OCI-LY3 (cell line): ENCODE data around the gene KIAA0930.

Source experiments
- H2AFZ ChIP-seq: fragments of 200-600, 300-600 bp; shearing (Covaris generic); 2 replicates; pipeline ENCODE4 v1.6.0; 2014; ENCODE audit warnings: antibody characterized with exemption, low read depth, low read length
- H3K27ac ChIP-seq: fragments of 200-600, 300-600 bp; sonication (generic); 2 replicates; pipeline ENCODE4 v1.5.1; 2014; ENCODE audit warnings: mild to moderate bottlenecking, low read length, moderate library complexity, mixed read lengths
- H3K27me3 ChIP-seq: fragments of 200-600, 300-600 bp; sonication (generic); 2 replicates; pipeline ENCODE4 v1.6.1; 2014; ENCODE audit warnings: low read depth, low read length, mixed read lengths
- H3K36me3 ChIP-seq: fragments of 200-600, 300-600 bp; sonication (generic); replicated peaks from 2 replicates; pipeline ENCODE3; 2014; ENCODE audit warnings: low read depth, low read length, mixed read lengths
- H3K4me1 ChIP-seq: fragments of 300-600, 200-600 bp; sonication (generic); 2 replicates; pipeline ENCODE4 v1.6.1; 2014; ENCODE audit warnings: low read length, mixed read lengths
- H3K4me2 ChIP-seq: fragments of 200-600, 300-600 bp; sonication (generic); 2 replicates; pipeline ENCODE4 v1.6.1; 2014; ENCODE audit warnings: low read length, mixed read lengths
- H3K4me3 ChIP-seq: fragments of 300-600, 200-600 bp; sonication (generic); 2 replicates; pipeline ENCODE4 v1.5.1; 2014; ENCODE audit warnings: antibody characterized with exemption, mild to moderate bottlenecking, low read length, moderate library complexity
- H3K79me2 ChIP-seq: fragments of 300-600, 200-600 bp; shearing (Covaris generic); 2 replicates; pipeline ENCODE4 v1.6.1; 2014; ENCODE audit warnings: mild to moderate bottlenecking, low read length, mixed read lengths
- H3K9ac ChIP-seq: fragments of 300-600, 200-600 bp; shearing (Covaris generic); 2 replicates; pipeline ENCODE4 v1.6.0; 2014; ENCODE audit warnings: mild to moderate bottlenecking, low read length, moderate library complexity
- H3K9me3 ChIP-seq: fragments of 200-600, 300-600 bp; shearing (Covaris generic); 2 replicates; pipeline ENCODE4 v1.6.1; 2014; ENCODE audit warnings: low read length, mixed read lengths; ENCODE audit not compliant: insufficient read depth
- H4K20me1 ChIP-seq: fragments of 200-600, 300-600 bp; sonication (generic); 2 replicates; pipeline ENCODE4 v1.6.1; 2016; ENCODE audit warnings: low read length, mixed read lengths; ENCODE audit not compliant: insufficient read depth
- CTCF ChIP-seq: fragments of 200-600, 300-600 bp; sonication (generic); IDR thresholded peaks from 2 replicates; pipeline ENCODE4 v1.5.1; 2014; ENCODE audit warnings: antibody characterized with exemption, low read length, low read depth
- EZH2phosphoT487 ChIP-seq: fragments of 200-600 bp; shearing (Covaris generic); IDR thresholded peaks from 2 replicates; pipeline ENCODE4 v1.6.1; 2018; ENCODE audit warnings: antibody characterized with exemption, mixed run types, low read depth

KIAA0930 gene

GRCh38 chr22:45224988-45225731, 15.5 kb downstream of the KIAA0930 start:
- no peak for TF ChIP-seq CTCF
- no peak for TF ChIP-seq EZH2phosphoT487
- H3K36me3 ChIP-seq: no peaks in the 10 kb centered on the region
- H3K9ac ChIP-seq: no peak overlapping the region
- H3K4me2 ChIP-seq: no peak overlapping the region
- no peak overlapping the region for H2AFZ ChIP-seq
- no peaks in the 10 kb centered on the region for H3K9me3 ChIP-seq
- H3K4me3 ChIP-seq: no peak overlapping the region
- 0 out of 2 replicates have a peak, but pooled peaks cover 3% of the 10 kb centered on the region for H3K4me1 ChIP-seq
- no peaks in the 10 kb centered on the region for H3K79me2 ChIP-seq
- H3K27ac ChIP-seq: no peak overlapping the region
- H4K20me1 ChIP-seq: peaks cover 12% of the 10 kb centered on the region
- H3K27me3 ChIP-seq: no peaks in the 10 kb centered on the region

- Histone ChIP-seq H3K9me3 (no peaks in the 10 kb centered on the region), H3K36me3 (no peaks in the 10 kb centered on the region), H3K4me3 (no peak overlapping the region), H3K27ac (no peak overlapping the region), H3K4me1 (0 out of 2 replicates have a peak, but pooled peaks cover 3% of the 10 kb centered on the region), H2AFZ (no peak overlapping the region), H3K79me2 (no peaks in the 10 kb centered on the region), H3K9ac (no peak overlapping the region), H3K4me2 (no peak overlapping the region), H4K20me1 (peaks cover 12% of the 10 kb centered on the region), H3K27me3 (no peaks in the 10 kb centered on the region)
- no peak for TF ChIP-seq CTCF
These were observed 16.4 kb downstream of the KIAA0930 start for GRCh38 chr22:45224331-45224730.

GRCh38 chr22:45223304-45224117, 17.2 kb downstream of the KIAA0930 start:
- no peaks in the 10 kb centered on the region for H3K36me3 ChIP-seq
- no peak overlapping the region for H3K4me2 ChIP-seq
- H3K27me3 ChIP-seq: no peaks in the 10 kb centered on the region; the same call in 1 of the 2 replicates
- H3K9me3 ChIP-seq: no peaks in the 10 kb centered on the region
- no peaks in the 10 kb centered on the region for H3K79me2 ChIP-seq
- TF ChIP-seq EZH2phosphoT487 (no peak), CTCF (no peak)
- peaks cover 15% of the 10 kb centered on the region for H4K20me1 ChIP-seq
- no peak overlapping the region for H3K9ac ChIP-seq
- no peak overlapping the region for H3K4me3 ChIP-seq
- no peak overlapping the region for H3K27ac ChIP-seq
- no peak overlapping the region for H2AFZ ChIP-seq
- peaks cover 7% of the 10 kb centered on the region; the same call in 1 of the 2 replicates for H3K4me1 ChIP-seq

- TF ChIP-seq EZH2phosphoT487 (no peak), CTCF (no peak)
- Histone ChIP-seq H3K27me3 (no peaks in the 10 kb centered on the region; the same call in 1 of the 2 replicates), H3K9me3 (no peaks in the 10 kb centered on the region), H3K4me1 (peaks cover 7% of the 10 kb centered on the region; the same call in 1 of the 2 replicates), H3K79me2 (no peaks in the 10 kb centered on the region), H3K4me3 (no peak overlapping the region), H3K36me3 (no peaks in the 10 kb centered on the region), H3K9ac (no peak overlapping the region), H2AFZ (no peak overlapping the region), H3K27ac (no peak overlapping the region), H4K20me1 (peaks cover 17% of the 10 kb centered on the region), H3K4me2 (no peak overlapping the region)
These were observed 19.5 kb downstream of the KIAA0930 start for GRCh38 chr22:45221201-45221600.
